ENCODE measurements around the gene IPO7. TPM values are rescaled to one million over a fixed set of nuclear protein-coding genes. Genes with fewer than 3 reads are reported as not detected.
"Not testable (repeated sequence)": the region's sequence is repeated elsewhere in the genome, so short reads cannot be mapped to it uniquely, and the experiment has no call there.

The IPO7 gene
- polyA plus RNA-seq, 1 of the 3 experiments (the other 2 are of a cell fraction) = 25.4 TPM

- DNase-seq = no peak
- H3K4me3 ChIP-seq (ENCODE audit: low read depth in 2 of 2, low read length in 1 of 2) = no peak overlapping the region
- H3K4me1 ChIP-seq (ENCODE audit: control insufficient read depth in 1 of 2, insufficient read depth in 2 of 2, low read depth in 1 of 2, low read length in 1 of 2) = no peaks in the 10 kb centered on the region; a peak in 1 of 4 replicates
- no peaks in the 10 kb centered on the region for H3K27me3 ChIP-seq (ENCODE audit: insufficient read depth)
- no peaks in the 10 kb centered on the region for H3K9me2 ChIP-seq
- no peak overlapping the region for H3K4me2 ChIP-seq
- no peak overlapping the region for H2AFZ ChIP-seq (ENCODE audit: low read depth)
- no peaks in the 10 kb centered on the region for H3K9me3 ChIP-seq
- CTCF ChIA-PET = no interaction called here
- no peak overlapping the region for H3K27ac ChIP-seq (ENCODE audit: low read depth in 2 of 2, low read length in 1 of 2)
- no peaks in the 10 kb centered on the region for H3K36me3 ChIP-seq (replicated peaks in 1 of 2; ENCODE audit: control insufficient read depth in 1 of 2, insufficient read depth in 2 of 2, low read length in 1 of 2)
- WGBS (ENCODE audit: low lambda C conversion rate) = 76% methylated on average over 2 of the region's 2 CpGs
- TF ChIP-seq FOXJ3 (CRISPR knock-in tag; IDR thresholded peaks at IDR 0.05) (no peak), RAD21 (IDR thresholded peaks at IDR 0.05; ENCODE audit: low read length) (no peak), GABPA (IDR thresholded peaks at IDR 0.05; ENCODE audit: low read depth) (no peak), FOSL2 (IDR thresholded peaks at IDR 0.05; ENCODE audit: borderline replicate concordance, low read depth) (no peak), CHD2 (IDR thresholded peaks at IDR 0.05; ENCODE audit: low read length, partially characterized antibody) (no peak), GATA2 (CRISPR knock-in tag; IDR thresholded peaks at IDR 0.05) (no peak), JUND (IDR thresholded peaks at IDR 0.05) (no peak), TAF1 (IDR thresholded peaks at IDR 0.05; ENCODE audit: borderline replicate concordance, low read depth, low read length) (no peak)
- TF ChIP-seq, protein P1, sequence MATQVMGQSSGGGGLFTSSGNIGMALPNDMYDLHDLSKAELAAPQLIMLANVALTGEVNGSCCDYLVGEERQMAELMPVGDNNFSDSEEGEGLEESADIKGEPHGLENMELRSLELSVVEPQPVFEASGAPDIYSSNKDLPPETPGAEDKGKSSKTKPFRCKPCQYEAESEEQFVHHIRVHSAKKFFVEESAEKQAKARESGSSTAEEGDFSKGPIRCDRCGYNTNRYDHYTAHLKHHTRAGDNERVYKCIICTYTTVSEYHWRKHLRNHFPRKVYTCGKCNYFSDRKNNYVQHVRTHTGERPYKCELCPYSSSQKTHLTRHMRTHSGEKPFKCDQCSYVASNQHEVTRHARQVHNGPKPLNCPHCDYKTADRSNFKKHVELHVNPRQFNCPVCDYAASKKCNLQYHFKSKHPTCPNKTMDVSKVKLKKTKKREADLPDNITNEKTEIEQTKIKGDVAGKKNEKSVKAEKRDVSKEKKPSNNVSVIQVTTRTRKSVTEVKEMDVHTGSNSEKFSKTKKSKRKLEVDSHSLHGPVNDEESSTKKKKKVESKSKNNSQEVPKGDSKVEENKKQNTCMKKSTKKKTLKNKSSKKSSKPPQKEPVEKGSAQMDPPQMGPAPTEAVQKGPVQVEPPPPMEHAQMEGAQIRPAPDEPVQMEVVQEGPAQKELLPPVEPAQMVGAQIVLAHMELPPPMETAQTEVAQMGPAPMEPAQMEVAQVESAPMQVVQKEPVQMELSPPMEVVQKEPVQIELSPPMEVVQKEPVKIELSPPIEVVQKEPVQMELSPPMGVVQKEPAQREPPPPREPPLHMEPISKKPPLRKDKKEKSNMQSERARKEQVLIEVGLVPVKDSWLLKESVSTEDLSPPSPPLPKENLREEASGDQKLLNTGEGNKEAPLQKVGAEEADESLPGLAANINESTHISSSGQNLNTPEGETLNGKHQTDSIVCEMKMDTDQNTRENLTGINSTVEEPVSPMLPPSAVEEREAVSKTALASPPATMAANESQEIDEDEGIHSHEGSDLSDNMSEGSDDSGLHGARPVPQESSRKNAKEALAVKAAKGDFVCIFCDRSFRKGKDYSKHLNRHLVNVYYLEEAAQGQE (IDR thresholded peaks at IDR 0.05; ENCODE audit: low read depth, low read length) = no peak
- TF ChIP-seq, protein P2, sequence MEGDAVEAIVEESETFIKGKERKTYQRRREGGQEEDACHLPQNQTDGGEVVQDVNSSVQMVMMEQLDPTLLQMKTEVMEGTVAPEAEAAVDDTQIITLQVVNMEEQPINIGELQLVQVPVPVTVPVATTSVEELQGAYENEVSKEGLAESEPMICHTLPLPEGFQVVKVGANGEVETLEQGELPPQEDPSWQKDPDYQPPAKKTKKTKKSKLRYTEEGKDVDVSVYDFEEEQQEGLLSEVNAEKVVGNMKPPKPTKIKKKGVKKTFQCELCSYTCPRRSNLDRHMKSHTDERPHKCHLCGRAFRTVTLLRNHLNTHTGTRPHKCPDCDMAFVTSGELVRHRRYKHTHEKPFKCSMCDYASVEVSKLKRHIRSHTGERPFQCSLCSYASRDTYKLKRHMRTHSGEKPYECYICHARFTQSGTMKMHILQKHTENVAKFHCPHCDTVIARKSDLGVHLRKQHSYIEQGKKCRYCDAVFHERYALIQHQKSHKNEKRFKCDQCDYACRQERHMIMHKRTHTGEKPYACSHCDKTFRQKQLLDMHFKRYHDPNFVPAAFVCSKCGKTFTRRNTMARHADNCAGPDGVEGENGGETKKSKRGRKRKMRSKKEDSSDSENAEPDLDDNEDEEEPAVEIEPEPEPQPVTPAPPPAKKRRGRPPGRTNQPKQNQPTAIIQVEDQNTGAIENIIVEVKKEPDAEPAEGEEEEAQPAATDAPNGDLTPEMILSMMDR (IDR thresholded peaks at IDR 0.05) = no peak
- TF ChIP-seq, protein P3, sequence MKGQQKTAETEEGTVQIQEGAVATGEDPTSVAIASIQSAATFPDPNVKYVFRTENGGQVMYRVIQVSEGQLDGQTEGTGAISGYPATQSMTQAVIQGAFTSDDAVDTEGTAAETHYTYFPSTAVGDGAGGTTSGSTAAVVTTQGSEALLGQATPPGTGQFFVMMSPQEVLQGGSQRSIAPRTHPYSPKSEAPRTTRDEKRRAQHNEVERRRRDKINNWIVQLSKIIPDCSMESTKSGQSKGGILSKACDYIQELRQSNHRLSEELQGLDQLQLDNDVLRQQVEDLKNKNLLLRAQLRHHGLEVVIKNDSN (IDR thresholded peaks at IDR 0.05; ENCODE audit: borderline replicate concordance, low read depth) = no peak
- TF ChIP-seq, protein P4, sequence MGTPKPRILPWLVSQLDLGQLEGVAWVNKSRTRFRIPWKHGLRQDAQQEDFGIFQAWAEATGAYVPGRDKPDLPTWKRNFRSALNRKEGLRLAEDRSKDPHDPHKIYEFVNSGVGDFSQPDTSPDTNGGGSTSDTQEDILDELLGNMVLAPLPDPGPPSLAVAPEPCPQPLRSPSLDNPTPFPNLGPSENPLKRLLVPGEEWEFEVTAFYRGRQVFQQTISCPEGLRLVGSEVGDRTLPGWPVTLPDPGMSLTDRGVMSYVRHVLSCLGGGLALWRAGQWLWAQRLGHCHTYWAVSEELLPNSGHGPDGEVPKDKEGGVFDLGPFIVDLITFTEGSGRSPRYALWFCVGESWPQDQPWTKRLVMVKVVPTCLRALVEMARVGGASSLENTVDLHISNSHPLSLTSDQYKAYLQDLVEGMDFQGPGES (IDR thresholded peaks at IDR 0.05; ENCODE audit: low read depth, low read length) = no peak
- POLR2A ChIA-PET = interaction anchor here (0.6 kb wide), 1 partner anchor 14 kb away, joined by 4 read pairs; no protein-coding TSS in a partner anchor
- H4K20me1 ChIP-seq (ENCODE audit: insufficient read depth) = no peaks in the 10 kb centered on the region
- H3K79me2 ChIP-seq (ENCODE audit: insufficient read depth) = no peaks in the 10 kb centered on the region
- H3K9ac ChIP-seq = no peak overlapping the region
- no peaks in the 10 kb centered on the region for H3F3A ChIP-seq (replicated peaks; ENCODE audit: insufficient read depth)
Measured at GRCh38 chr11:9347100-9347499, 37.4 kb upstream of the IPO7 start.

GRCh38 chr11:9347779-9348178 is 36.7 kb upstream of the IPO7 start:
- H3K4me2 ChIP-seq; H3K9me2 ChIP-seq; H3K9ac ChIP-seq; H4K20me1 ChIP-seq (ENCODE audit: insufficient read depth); H3K79me2 ChIP-seq (ENCODE audit: insufficient read depth); DNase-seq; H2AFZ ChIP-seq (ENCODE audit: low read depth); H3K4me3 ChIP-seq (ENCODE audit: low read depth in 2 of 2, low read length in 1 of 2); POLR2A ChIA-PET; H3K4me1 ChIP-seq (ENCODE audit: control insufficient read depth in 1 of 2, insufficient read depth in 2 of 2, low read depth in 1 of 2, low read length in 1 of 2); H3F3A ChIP-seq (replicated peaks; ENCODE audit: insufficient read depth); H3K27me3 ChIP-seq (ENCODE audit: insufficient read depth); H3K36me3 ChIP-seq (replicated peaks in 1 of 2; ENCODE audit: control insufficient read depth in 1 of 2, insufficient read depth in 2 of 2, low read length in 1 of 2); H3K9me3 ChIP-seq; H3K27ac ChIP-seq (ENCODE audit: low read depth in 2 of 2, low read length in 1 of 2): not testable (repeated sequence)
- CTCF ChIA-PET = interaction anchor here (1.1 kb wide), 1 partner anchor 21 kb away, joined by 3 read pairs; no protein-coding TSS in a partner anchor
- 74% methylated on average over 4 of the region's 4 CpGs for WGBS (ENCODE audit: low lambda C conversion rate)

Measured in SK-N-SH (cell line).